AG09309 (cell line): ENCODE measurements around the gene CCDC183.

Source experiments
- DNase-seq: peaks from one replicate; pipeline ENCODE4 v3.0.0-alpha.2; 2010; ENCODE audit warnings: low read depth
- H3K4me3 ChIP-seq: 2 replicates; pipeline ENCODE4 v1.5.1; 2011; ENCODE audit warnings: mild to moderate bottlenecking, low read depth, low read length, moderate library complexity; ENCODE audit not compliant: control insufficient read depth
- TF ChIP-seq, protein P1 (sequence below): IDR thresholded peaks from 2 replicates; pipeline ENCODE4 v1.5.1; 2011; ENCODE audit warnings: mild to moderate bottlenecking, low read depth, low read length, inconsistent platforms; ENCODE audit not compliant: insufficient read depth, control insufficient read depth; ENCODE audit errors: missing control alignments

Gene CCDC183

GRCh38 chr9:136826703-136827582 is 30.8 kb downstream of the CCDC183 start:
- no peak for DNase-seq
- H3K4me3 ChIP-seq: no peak overlapping the region
- TF ChIP-seq, protein P1, sequence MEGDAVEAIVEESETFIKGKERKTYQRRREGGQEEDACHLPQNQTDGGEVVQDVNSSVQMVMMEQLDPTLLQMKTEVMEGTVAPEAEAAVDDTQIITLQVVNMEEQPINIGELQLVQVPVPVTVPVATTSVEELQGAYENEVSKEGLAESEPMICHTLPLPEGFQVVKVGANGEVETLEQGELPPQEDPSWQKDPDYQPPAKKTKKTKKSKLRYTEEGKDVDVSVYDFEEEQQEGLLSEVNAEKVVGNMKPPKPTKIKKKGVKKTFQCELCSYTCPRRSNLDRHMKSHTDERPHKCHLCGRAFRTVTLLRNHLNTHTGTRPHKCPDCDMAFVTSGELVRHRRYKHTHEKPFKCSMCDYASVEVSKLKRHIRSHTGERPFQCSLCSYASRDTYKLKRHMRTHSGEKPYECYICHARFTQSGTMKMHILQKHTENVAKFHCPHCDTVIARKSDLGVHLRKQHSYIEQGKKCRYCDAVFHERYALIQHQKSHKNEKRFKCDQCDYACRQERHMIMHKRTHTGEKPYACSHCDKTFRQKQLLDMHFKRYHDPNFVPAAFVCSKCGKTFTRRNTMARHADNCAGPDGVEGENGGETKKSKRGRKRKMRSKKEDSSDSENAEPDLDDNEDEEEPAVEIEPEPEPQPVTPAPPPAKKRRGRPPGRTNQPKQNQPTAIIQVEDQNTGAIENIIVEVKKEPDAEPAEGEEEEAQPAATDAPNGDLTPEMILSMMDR: no peak

GRCh38 chr9:136827794-136828473 is 31.8 kb downstream of the CCDC183 start:
- DNase-seq: no peak
- TF ChIP-seq, protein P1: no peak
- no peak overlapping the region for H3K4me3 ChIP-seq

DNA sequence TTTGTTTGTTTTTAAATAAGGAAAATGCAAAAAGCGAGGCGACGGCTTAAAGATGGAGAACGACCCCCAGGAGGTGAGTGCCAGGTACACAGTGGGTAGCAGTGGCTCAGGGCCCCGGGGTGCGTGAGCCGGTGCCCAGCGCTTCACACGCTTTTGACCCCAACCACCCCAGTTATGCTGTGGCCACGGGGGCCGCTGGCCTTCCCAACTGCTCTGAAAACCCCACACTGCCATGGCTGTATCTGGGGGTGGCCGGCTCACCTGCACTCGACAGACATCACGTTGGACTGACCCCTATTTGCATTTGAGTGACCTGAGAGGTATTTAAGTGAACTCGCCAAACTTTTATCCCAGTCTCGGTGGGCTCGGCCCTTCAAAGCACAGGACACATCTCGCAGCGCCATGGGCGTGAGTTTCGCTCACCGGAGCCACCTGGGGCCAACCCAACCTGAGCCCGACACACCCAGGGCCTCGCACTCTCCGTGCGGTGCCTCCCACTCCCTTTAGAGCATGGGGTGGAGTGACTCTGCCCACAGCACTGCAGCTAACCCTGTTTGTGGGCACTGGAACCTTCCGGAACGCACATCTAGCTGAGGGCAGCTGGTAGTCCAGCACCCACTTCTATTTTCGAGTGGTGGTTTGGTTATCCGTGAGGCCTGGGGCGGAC is 32.5 kb downstream of the CCDC183 start:
- TF ChIP-seq, protein P1: no peak
- no peak for DNase-seq
- H3K4me3 ChIP-seq: no peak overlapping the region

DNA sequence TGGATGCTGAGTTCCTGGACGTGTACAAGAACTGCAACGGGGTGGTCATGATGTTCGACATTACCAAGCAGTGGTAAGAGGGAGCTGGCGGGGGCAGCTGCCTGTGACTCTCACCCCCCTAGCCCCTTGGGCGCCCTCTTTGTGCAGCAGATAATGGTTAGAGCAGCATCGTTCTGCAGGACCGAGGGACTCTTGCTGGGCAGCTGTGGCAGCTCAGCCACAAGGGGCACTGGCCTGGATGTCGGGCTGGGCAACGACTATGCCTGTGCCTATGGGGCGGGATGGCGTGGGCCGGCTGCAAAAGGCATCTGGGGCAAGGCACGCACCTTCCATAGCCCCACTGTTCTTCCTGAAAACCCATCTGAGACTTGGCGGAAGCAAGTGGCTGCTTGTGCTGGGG is 33.3 kb downstream of the CCDC183 start:
- TF ChIP-seq, protein P1: no peak
- DNase-seq: no peak
- no peak overlapping the region for H3K4me3 ChIP-seq

DNA sequence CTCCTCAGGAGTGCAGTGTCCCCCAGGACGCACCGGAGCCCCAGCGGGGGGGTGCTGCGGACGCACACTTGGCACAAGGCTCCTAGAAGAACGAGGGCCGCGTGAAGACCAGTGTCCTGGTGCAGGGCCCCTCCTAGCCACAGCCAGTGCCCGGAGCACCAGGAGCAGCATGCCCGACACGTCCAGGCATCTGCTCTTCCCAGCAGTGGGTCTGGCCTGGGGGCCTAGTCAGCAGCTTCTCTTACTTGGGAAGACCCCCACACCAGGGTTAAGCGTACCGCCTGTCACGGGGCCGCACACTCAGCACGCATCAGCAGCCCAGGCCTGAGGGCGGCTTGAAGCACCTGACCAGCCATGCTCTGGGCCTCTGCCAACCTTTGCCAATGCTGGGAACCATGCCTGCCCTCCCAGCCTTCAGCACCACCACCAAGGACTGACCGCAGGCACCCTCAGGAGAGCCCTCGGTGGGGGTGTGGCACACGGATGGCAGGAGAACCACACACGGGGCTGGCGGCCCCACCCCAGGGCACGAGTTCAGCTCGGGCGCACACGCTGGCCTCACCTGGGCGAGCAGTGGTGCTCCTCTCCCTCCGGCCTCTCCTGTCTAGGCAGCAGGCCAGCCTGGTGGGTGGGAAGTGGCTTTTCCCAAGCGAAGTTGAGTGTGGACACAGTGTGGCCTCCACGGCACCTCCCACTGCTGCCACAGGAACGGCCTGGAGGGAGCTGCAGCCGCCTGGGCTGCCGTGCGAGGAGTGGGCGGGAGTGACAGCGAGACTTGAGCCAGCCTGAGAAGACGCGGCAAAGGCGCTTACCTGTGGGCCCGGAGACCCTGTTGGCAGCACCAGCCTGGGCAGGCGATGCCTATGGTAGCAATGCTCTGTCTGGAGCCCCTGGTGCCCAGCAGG is 34.1 kb downstream of the CCDC183 start:
- no peak for DNase-seq
- TF ChIP-seq, protein P1: no peak
- H3K4me3 ChIP-seq: no peak overlapping the region
